HepG2 (cell line): Measurements from ENCODE around the gene TAT.
"Not testable (repeated sequence)": the region's sequence is repeated elsewhere in the genome, so short reads cannot be mapped to it uniquely, and the experiment has no call there.

Source experiments
- AFF4 ChIP-seq: sonication (generic); formaldehyde crosslinking; IDR thresholded peaks from 2 replicates; pipeline ENCODE4 v1.4.0; 2020; ENCODE audit warnings: missing genetic modification reagents
- BHLHE40 ChIP-seq: IDR thresholded peaks from 2 replicates; pipeline ENCODE4 v1.6.1; 2011; ENCODE audit warnings: low read length, improper control_type of control experiment
- CTCF ChIP-seq: sonication (generic); formaldehyde crosslinking; IDR thresholded peaks from 2 replicates; pipeline ENCODE4 v1.5.0; 2020; ENCODE audit warnings: mild to moderate bottlenecking, missing genetic modification reagents, moderate library complexity
- FOXA3 ChIP-seq: IDR thresholded peaks from 2 replicates; pipeline ENCODE4 v1.6.1; 2016; ENCODE audit warnings: missing genetic modification reagents, missing compliant biosample characterization
- ISX ChIP-seq: sonication (generic); formaldehyde crosslinking; conservative IDR thresholded peaks from 2 replicates; pipeline ENCODE4 v1.5.0; 2020; ENCODE audit warnings: missing genetic modification reagents
- KLF15 ChIP-seq: sonication (generic); formaldehyde crosslinking; IDR thresholded peaks from 2 replicates; pipeline ENCODE4 v1.8.1; 2023; ENCODE audit warnings: borderline replicate concordance, mild to moderate bottlenecking, inconsistent platforms, missing genetic modification reagents, mixed read lengths
- PATZ1 ChIP-seq: sonication (generic); formaldehyde crosslinking; IDR thresholded peaks from 2 replicates; pipeline ENCODE4 v1.4.0; 2020; ENCODE audit warnings: missing genetic modification reagents
- REXO4 ChIP-seq: sonication (generic); formaldehyde crosslinking; IDR thresholded peaks from 2 replicates; pipeline ENCODE4 v1.8.0; 2022; ENCODE audit warnings: missing genetic modification reagents, mild to moderate bottlenecking, borderline replicate concordance
- SALL1 ChIP-seq: sonication (generic); formaldehyde crosslinking; IDR thresholded peaks from 2 replicates; pipeline ENCODE4 v1.8.0; 2022; ENCODE audit warnings: mild to moderate bottlenecking, missing genetic modification reagents
- USF2 ChIP-seq, 2 experiments: sonication (generic) in 1 of 2; formaldehyde crosslinking in 1 of 2; IDR thresholded peaks; 2 replicates each; pipeline versions ENCODE4 v1.5.1 to v1.6.1; 2011 to 2020; ENCODE audit warnings: borderline replicate concordance in 1 of 2, low read depth in 1 of 2, low read length in 1 of 2, mild to moderate bottlenecking in 1 of 2, missing genetic modification reagents in 1 of 2, moderate library complexity in 1 of 2
- ZBTB26 ChIP-seq: IDR thresholded peaks from 2 replicates; pipeline ENCODE4 v1.6.1; 2016; ENCODE audit warnings: missing compliant biosample characterization, missing genetic modification reagents, borderline replicate concordance
- ZBTB33 ChIP-seq: sonication (generic); formaldehyde crosslinking; IDR thresholded peaks from 2 replicates; pipeline ENCODE4 v1.4.0; 2020; ENCODE audit warnings: missing genetic modification reagents
- ZBTB49 ChIP-seq: sonication (generic); formaldehyde crosslinking; IDR thresholded peaks from 2 replicates; pipeline ENCODE4 v1.4.0; 2020; ENCODE audit warnings: missing genetic modification reagents, borderline replicate concordance

- not testable (repeated sequence) for TF ChIP-seq BHLHE40; CTCF (CRISPR knock-in tag); PATZ1 (CRISPR knock-in tag); REXO4; ZBTB49 (CRISPR knock-in tag); KLF15 (CRISPR knock-in tag); ISX (CRISPR knock-in tag); ZBTB26; USF2 (IDR thresholded peaks at IDR 0.05; ENCODE audit: low read depth, low read length); USF2 (CRISPR knock-in tag; IDR thresholded peaks at IDR 0.05; ENCODE audit: borderline replicate concordance); FOXA3 (CRISPR knock-in tag); SALL1 (CRISPR knock-in tag); ZBTB33 (CRISPR knock-in tag); AFF4
These were observed 5.6 kb upstream of the TAT start for GRCh38 chr16:71582553-71582848.
